ENCODE data around the gene CLUH.

Gene CLUH

GRCh38 chr17:2719861-2720260 lies 8.3 kb upstream of the CLUH start:
- Histone ChIP-seq H3K27ac (ENCODE audit: extremely low read depth, low read depth, low read length) (no peak overlapping the region), H3K36me3 (ENCODE audit: control insufficient read depth in 2 of 2, insufficient read depth in 1 of 2, low read length in 2 of 2) (no peaks in the 10 kb centered on the region), H3K4me3 (ENCODE audit: low read depth, low read length) (no peak overlapping the region), H3K9me3 (ENCODE audit: control insufficient read depth, insufficient read depth, low read depth, low read length) (no peaks in the 10 kb centered on the region), H3K4me1 (ENCODE audit: control insufficient read depth, insufficient read depth, low read length) (peaks cover 3% of the 10 kb centered on the region; the same call in 1 of the 2 replicates)
- ChIA-PET POLR2A (no interaction called here), CTCF (no interaction called here)
- no peak for TF ChIP-seq ZNF274 (IDR thresholded peaks at IDR 0.05; ENCODE audit: low read length)
- peak; percentile 65; the same call in 1 of the 2 replicates for TF ChIP-seq ZNF274 (tag by site-specific recombination; IDR thresholded peaks at IDR 0.05; ENCODE audit: borderline replicate concordance)
- TF ChIP-seq ZNF513 (tag by site-specific recombination; IDR thresholded peaks at IDR 0.05), result no peak

GRCh38 chr17:2718150-2718938 lies 6.8 kb upstream of the CLUH start:
- TF ChIP-seq ZNF580 (tag by site-specific recombination; IDR thresholded peaks at IDR 0.05) (0 out of 2 replicates have a peak, but pooled peaks have one; percentile 36), KLF7 (tag by site-specific recombination; IDR thresholded peaks at IDR 0.05; ENCODE audit: borderline replicate concordance) (peak; percentile 43; the same call in 1 of the 2 replicates), KLF10 (tag by site-specific recombination; IDR thresholded peaks at IDR 0.05) (peak; percentile 61), KLF9 (tag by site-specific recombination; IDR thresholded peaks at IDR 0.05; ENCODE audit: low read depth) (peak; percentile 55), PATZ1 (tag by site-specific recombination; IDR thresholded peaks at IDR 0.05) (0 out of 2 replicates have a peak, but pooled peaks have one; percentile 16), ZNF449 (tag by site-specific recombination; IDR thresholded peaks at IDR 0.05) (no peak), ZNF639 (tag by site-specific recombination; IDR thresholded peaks at IDR 0.05) (0 out of 2 replicates have a peak, but pooled peaks have one; percentile 16), ZNF629 (tag by site-specific recombination; IDR thresholded peaks at IDR 0.05) (peak; percentile 36; the same call in 1 of the 2 replicates), GLI2 (tag by site-specific recombination; IDR thresholded peaks at IDR 0.05; ENCODE audit: borderline replicate concordance, low read depth) (no peak), KLF1 (tag by site-specific recombination; IDR thresholded peaks at IDR 0.05) (peak; percentile 69; the same call in 1 of the 2 replicates), KLF8 (tag by site-specific recombination; IDR thresholded peaks at IDR 0.05) (0 out of 2 replicates have a peak, but pooled peaks have one; percentile 36), SP2 (tag by site-specific recombination; IDR thresholded peaks at IDR 0.05) (no peak)
- H3K4me1 ChIP-seq (ENCODE audit: control insufficient read depth, insufficient read depth, low read length), result peaks cover 3% of the 10 kb centered on the region; the same call in 1 of the 2 replicates
- H3K9me3 ChIP-seq (ENCODE audit: control insufficient read depth, insufficient read depth, low read depth, low read length), result no peaks in the 10 kb centered on the region
- no peak overlapping the region for H3K27ac ChIP-seq (ENCODE audit: extremely low read depth, low read depth, low read length)
- no peaks in the 10 kb centered on the region for H3K36me3 ChIP-seq (ENCODE audit: control insufficient read depth in 2 of 2, insufficient read depth in 1 of 2, low read length in 2 of 2)
- ChIA-PET CTCF (no interaction called here), POLR2A (interaction anchor here (0.7 kb wide), 1 partner anchor 296 kb away, joined by 4 read pairs; no protein-coding TSS in a partner anchor)
- H3K4me3 ChIP-seq (ENCODE audit: low read depth, low read length), result no peak overlapping the region
